Measurements from ENCODE around the gene PKD2. TPM values are rescaled to one million over a fixed set of nuclear protein-coding genes. Genes with fewer than 3 reads are reported as not detected.

The PKD2 gene
- total and polyA plus RNA-seq, 2 donors (not counting 1 experiment from before 2014, with no cell fraction given), result 1.8 to 5.8 TPM

- no peak overlapping the region for H3K27ac Mint-ChIP-seq
- peaks cover 0 to 2% of the 10 kb centered on the region in 2 experiments for H3K36me3 ChIP-seq (replicated peaks in 1 of 2; ENCODE audit: control extremely low read depth in 1 of 2, control insufficient read depth in 1 of 2, extremely low read depth in 1 of 2, insufficient read depth in 2 of 2, low read length in 1 of 2)
- WGBS (ENCODE audit: insufficient coverage), result no CpG with 5 or more reads among the region's 1 CpG
These were observed 73.2 kb downstream of the PKD2 start for GRCh38 chr4:88080626-88081025.

GRCh38 chr4:88087004-88087403 is 79.6 kb downstream of the PKD2 start:
- Histone ChIP-seq H2AFZ (ENCODE audit: insufficient read depth, low read depth, low read length, poor library complexity, severe bottlenecking) (no peak overlapping the region), H3K4me1 (ENCODE audit: control insufficient read depth in 2 of 2, insufficient read depth in 2 of 2, low read length in 2 of 2) (no peaks in the 10 kb centered on the region), H3K9me3 (ENCODE audit: control extremely low read depth in 1 of 3, control insufficient read depth in 2 of 3, insufficient read depth in 1 of 3, low read length in 2 of 3) (no peaks in the 10 kb centered on the region), H3K36me3 (replicated peaks in 1 of 2; ENCODE audit: control extremely low read depth in 1 of 2, control insufficient read depth in 1 of 2, extremely low read depth in 1 of 2, insufficient read depth in 2 of 2, low read length in 1 of 2) (no peaks in the 10 kb centered on the region), H3K27ac (ENCODE audit: low read length in 2 of 2) (no peak overlapping the region), H3K4me2 (replicated peaks; ENCODE audit: low read depth, low read length, poor library complexity, severe bottlenecking) (no peak overlapping the region), H3K79me2 (ENCODE audit: control insufficient read depth, insufficient read depth, low read length) (no peaks in the 10 kb centered on the region), H3K9ac (ENCODE audit: low read length) (no peak overlapping the region), H3K4me3 (ENCODE audit: control extremely low read depth in 1 of 5, extremely low read depth in 1 of 5, insufficient read depth in 1 of 5, low read depth in 2 of 5, low read length in 4 of 5) (no peak overlapping the region), H4K20me1 (ENCODE audit: control insufficient read depth, insufficient read depth, low read length, poor library complexity, severe bottlenecking) (no peaks in the 10 kb centered on the region), H3K27me3 (replicated peaks in 1 of 4; ENCODE audit: control extremely low read depth in 1 of 4, control insufficient read depth in 3 of 4, insufficient read depth in 4 of 4, low read length in 3 of 4) (no peaks in the 10 kb centered on the region)
- H3K27ac Mint-ChIP-seq, result no peak overlapping the region
- WGBS (ENCODE audit: insufficient coverage), result 100% methylated on average over 1 of the region's 1 CpG
- DNase-seq (no peak), ATAC-seq (ENCODE audit: low read depth) (no peak)
- ChIA-PET CTCF (no interaction called here), POLR2A (no interaction called here)
- H3K27me3 Mint-ChIP-seq, result peaks cover 6% of the 10 kb centered on the region
- intact Hi-C loops (cut with micrococcal nuclease), result no loop called here
- no peaks in the 10 kb centered on the region for H3K9me3 Mint-ChIP-seq (ENCODE audit: insufficient read depth)
- no peak overlapping the region for H3K4me3 Mint-ChIP-seq
- no peak for TF ChIP-seq EZH2 (IDR thresholded peaks at IDR 0.05; ENCODE audit: borderline replicate concordance, insufficient read depth, low read depth, low read length, poor library complexity, severe bottlenecking)
- no peak for TF ChIP-seq CTCF (IDR thresholded peaks at IDR 0.05)
- H3K4me1 Mint-ChIP-seq, result no peaks in the 10 kb centered on the region

More at GRCh38 chr4:88080626-88081025, 73.2 kb downstream of the PKD2 start:
- Mint-ChIP-seq H3K4me1 (no peaks in the 10 kb centered on the region), H3K27me3 (no peaks in the 10 kb centered on the region), H3K9me3 (ENCODE audit: insufficient read depth) (no peaks in the 10 kb centered on the region), H3K4me3 (no peak overlapping the region)
- CTCF ChIA-PET, result no interaction called here
- Histone ChIP-seq H2AFZ (ENCODE audit: insufficient read depth, low read depth, low read length, poor library complexity, severe bottlenecking) (no peak overlapping the region), H3K4me1 (ENCODE audit: control insufficient read depth in 2 of 2, insufficient read depth in 2 of 2, low read length in 2 of 2) (no peaks in the 10 kb centered on the region), H3K4me3 (ENCODE audit: control extremely low read depth in 1 of 5, extremely low read depth in 1 of 5, insufficient read depth in 1 of 5, low read depth in 2 of 5, low read length in 4 of 5) (no peak overlapping the region), H3K79me2 (ENCODE audit: control insufficient read depth, insufficient read depth, low read length) (no peaks in the 10 kb centered on the region), H4K20me1 (ENCODE audit: control insufficient read depth, insufficient read depth, low read length, poor library complexity, severe bottlenecking) (no peaks in the 10 kb centered on the region), H3K9me3 (ENCODE audit: control extremely low read depth in 1 of 3, control insufficient read depth in 2 of 3, insufficient read depth in 1 of 3, low read length in 2 of 3) (no peaks in the 10 kb centered on the region), H3K27me3 (replicated peaks in 1 of 4; ENCODE audit: control extremely low read depth in 1 of 4, control insufficient read depth in 3 of 4, insufficient read depth in 4 of 4, low read length in 3 of 4) (no peaks in the 10 kb centered on the region), H3K9ac (ENCODE audit: low read length) (no peak overlapping the region), H3K4me2 (replicated peaks; ENCODE audit: low read depth, low read length, poor library complexity, severe bottlenecking) (no peak overlapping the region), H3K27ac (ENCODE audit: low read length in 2 of 2) (no peak overlapping the region)
- POLR2A ChIA-PET, result no interaction called here
- intact Hi-C loops (cut with micrococcal nuclease), result no loop called here
- no peak for ATAC-seq (ENCODE audit: low read depth)
- DNase-seq, result no peak
- TF ChIP-seq CTCF (IDR thresholded peaks at IDR 0.05), result no peak
- no peak for TF ChIP-seq EZH2 (IDR thresholded peaks at IDR 0.05; ENCODE audit: borderline replicate concordance, insufficient read depth, low read depth, low read length, poor library complexity, severe bottlenecking)
